Activated T-helper 1 cell treated with anti-CD3 and anti-CD28 coated beads, Interleukin-12 subunit alpha, Interleukin-12 subunit beta, Interleukin-2, Interleukin-4 antibody, amounts not matched to agents 30 ng/mL and 10 ng/mL and 1 ng/mL, durations not matched to agents 14 hours and 24 hours and 36 hours (primary cell): ENCODE data around the gene FNDC4. TPM values are rescaled to one million over a fixed set of nuclear protein-coding genes. Genes with fewer than 3 reads are reported as not detected.

Experiments
- total RNA-seq: library from RNA; stranded (reverse); gene quantifications from 2 replicates; pipeline ENCODE4 v1.2.3, GENCODE V29; 2022

FNDC4 gene
- total RNA-seq, 1 donor from 2014 or later: 0.10 TPM

Other genes with a start within 250 kb of the FNDC4 start
- 2.1 and 2.2 TPM in 2 replicates for gene SLC30A3, start 232.2 kb downstream of the FNDC4 start, total RNA-seq
- not detected in 2 replicates for gene DNAJC5G, start 219.8 kb downstream of the FNDC4 start, total RNA-seq
- 0.26 TPM in 1 of 2 replicates, not detected in the other for gene TRIM54, start 212.8 kb downstream of the FNDC4 start, total RNA-seq
- gene UCN, start 186.8 kb downstream of the FNDC4 start, total RNA-seq: 1.4 and 1.8 TPM in 2 replicates
- gene MPV17, start 172.1 kb downstream of the FNDC4 start, total RNA-seq: 85.9 and 89.9 TPM in 2 replicates
- gene GTF3C2, start 138.4 kb downstream of the FNDC4 start, total RNA-seq: 86.3 and 86.6 TPM in 2 replicates
- gene EIF2B4, start 124.9 kb downstream of the FNDC4 start, total RNA-seq: 53.9 and 55.8 TPM in 2 replicates
- gene SNX17, start 124.6 kb downstream of the FNDC4 start, total RNA-seq: 134 and 137 TPM in 2 replicates
- gene ZNF513, start 114.5 kb downstream of the FNDC4 start, total RNA-seq: 14.5 and 16.2 TPM in 2 replicates
- 158 and 160 TPM in 2 replicates for gene PPM1G, start 85.6 kb downstream of the FNDC4 start, total RNA-seq
- gene NRBP1, start 66.6 kb downstream of the FNDC4 start, total RNA-seq: 99.7 and 106 TPM in 2 replicates
- 3.5 and 5.7 TPM in 2 replicates for gene KRTCAP3, start 52.8 kb downstream of the FNDC4 start, total RNA-seq
- gene IFT172, start 5.5 kb downstream of the FNDC4 start, total RNA-seq: 13.4 and 13.5 TPM in 2 replicates
- gene GCKR, start 1.6 kb upstream of the FNDC4 start, total RNA-seq: not detected in 2 replicates
- 24.6 and 25.0 TPM in 2 replicates for gene ZNF512, start 87.8 kb upstream of the FNDC4 start, total RNA-seq
- 0.66 and 1.3 TPM in 2 replicates for gene CCDC121, start 133.8 kb upstream of the FNDC4 start, total RNA-seq
- 48.3 and 51.0 TPM in 2 replicates for gene GPN1, start 133.8 kb upstream of the FNDC4 start, total RNA-seq
- 32.5 and 35.2 TPM in 2 replicates for gene SUPT7L, start 168.4 kb upstream of the FNDC4 start, total RNA-seq
- gene SLC4A1AP, start 168.7 kb upstream of the FNDC4 start, total RNA-seq: 29.7 and 29.8 TPM in 2 replicates